IMR-90 (cell line): Measurements from ENCODE around the gene KLK6.

Experiments
- MAFK ChIP-seq: IDR thresholded peaks from 2 replicates; pipeline ENCODE4 v1.6.1; 2012; ENCODE audit warnings: low read depth, low read length, improper control_type of control experiment
- POLR2A ChIP-seq: IDR thresholded peaks from 2 replicates; pipeline ENCODE4 v1.6.1; 2012; ENCODE audit warnings: mild to moderate bottlenecking, low read depth, low read length
- USF2 ChIP-seq: fragments of 150-350 bp; IDR thresholded peaks from 2 replicates; pipeline ENCODE4 v1.6.1; 2017; ENCODE audit warnings: mild to moderate bottlenecking, antibody characterized with exemption, low read length, low read depth
- TF ChIP-seq, protein P1 (sequence below): conservative IDR thresholded peaks from 2 replicates; pipeline ENCODE4 v1.5.1; 2012; ENCODE audit warnings: mild to moderate bottlenecking, low read depth, low read length, improper control_type of control experiment

GRCh38 chr19:51018745-51019543, 49.6 kb upstream of the KLK6 start:
- TF ChIP-seq, protein P1, sequence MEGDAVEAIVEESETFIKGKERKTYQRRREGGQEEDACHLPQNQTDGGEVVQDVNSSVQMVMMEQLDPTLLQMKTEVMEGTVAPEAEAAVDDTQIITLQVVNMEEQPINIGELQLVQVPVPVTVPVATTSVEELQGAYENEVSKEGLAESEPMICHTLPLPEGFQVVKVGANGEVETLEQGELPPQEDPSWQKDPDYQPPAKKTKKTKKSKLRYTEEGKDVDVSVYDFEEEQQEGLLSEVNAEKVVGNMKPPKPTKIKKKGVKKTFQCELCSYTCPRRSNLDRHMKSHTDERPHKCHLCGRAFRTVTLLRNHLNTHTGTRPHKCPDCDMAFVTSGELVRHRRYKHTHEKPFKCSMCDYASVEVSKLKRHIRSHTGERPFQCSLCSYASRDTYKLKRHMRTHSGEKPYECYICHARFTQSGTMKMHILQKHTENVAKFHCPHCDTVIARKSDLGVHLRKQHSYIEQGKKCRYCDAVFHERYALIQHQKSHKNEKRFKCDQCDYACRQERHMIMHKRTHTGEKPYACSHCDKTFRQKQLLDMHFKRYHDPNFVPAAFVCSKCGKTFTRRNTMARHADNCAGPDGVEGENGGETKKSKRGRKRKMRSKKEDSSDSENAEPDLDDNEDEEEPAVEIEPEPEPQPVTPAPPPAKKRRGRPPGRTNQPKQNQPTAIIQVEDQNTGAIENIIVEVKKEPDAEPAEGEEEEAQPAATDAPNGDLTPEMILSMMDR = no peak
- TF ChIP-seq MAFK = no peak
- TF ChIP-seq USF2 = no peak
- TF ChIP-seq POLR2A = no peak
